ENCODE results near the gene SIPA1. TPM values are rescaled to one million over a fixed set of nuclear protein-coding genes. Genes with fewer than 3 reads are reported as not detected.

The SIPA1 gene
- total and polyA plus RNA-seq, 4 donors: 15.4 to 34.9 (median 22.8) TPM

- H3K27me3 ChIP-seq (ENCODE audit: control insufficient read depth in 4 of 4, insufficient read depth in 4 of 4, low read length in 3 of 4): no peaks in the 10 kb centered on the region
- H3K36me3 ChIP-seq (ENCODE audit: control insufficient read depth in 4 of 4, insufficient read depth in 3 of 4, low read depth in 1 of 4, low read length in 3 of 4): peaks cover 0 to 26% (median 11%) of the 10 kb centered on the region in 4 donors
- DNase-seq (ENCODE audit: low spot score): no peak
Measured at GRCh38 chr11:65595543-65596281, 42.2 kb upstream of the SIPA1 start, which contains the start of gene KCNK7. Gene KCNK7 (minus strand): TSS chr11:65595800. CDS start chr11:65595772, 28 bp downstream.

More at GRCh38 chr11:65595543-65596281, 42.2 kb upstream of the SIPA1 start, which contains the start of gene KCNK7:
- Histone ChIP-seq H3K9me3 (ENCODE audit: control insufficient read depth in 4 of 4, low read length in 3 of 4) (no peaks in the 10 kb centered on the region), H3K9ac (ENCODE audit: low read depth in 1 of 2, low read length in 2 of 2) (no peak within 1 kb of the TSS), H3K4me3 (ENCODE audit: low read depth in 1 of 3, low read length in 3 of 3) (no peak within 1 kb of the TSS), H3K4me1 (ENCODE audit: control insufficient read depth in 4 of 4, insufficient read depth in 4 of 4, low read length in 3 of 4) (peaks cover 0 to 3% (median 0%) of the 10 kb centered on the region in 4 donors), H3K27ac (ENCODE audit: low read depth in 1 of 2, low read length in 2 of 2) (no peak within 1 kb of the TSS)
- WGBS: 65% methylated on average over 12 of the region's 12 CpGs
- no peak for TF ChIP-seq EGR1 (IDR thresholded peaks at IDR 0.05; ENCODE audit: low read depth in 2 of 2)
- TF ChIP-seq SP1 (IDR thresholded peaks at IDR 0.05): no peak
- TF ChIP-seq FOXA2 (IDR thresholded peaks at IDR 0.05): no peak
- TF ChIP-seq REST (IDR thresholded peaks at IDR 0.05): no peak
- no peak for TF ChIP-seq GABPA (IDR thresholded peaks at IDR 0.05 in 1 of 2, conservative IDR thresholded peaks at IDR 0.05 in 1 of 2)
- no peak for TF ChIP-seq YY1 (IDR thresholded peaks at IDR 0.05)
- no peak for TF ChIP-seq ZBTB33 (IDR thresholded peaks at IDR 0.05)
- no peak for TF ChIP-seq NR2F2 (IDR thresholded peaks at IDR 0.05)
- no peak for TF ChIP-seq RAD21 (IDR thresholded peaks at IDR 0.05)
- no peak for TF ChIP-seq ATF3 (IDR thresholded peaks at IDR 0.05)
- TF ChIP-seq HNF4A (conservative IDR thresholded peaks at IDR 0.05): no peak
- no peak for TF ChIP-seq MAX (IDR thresholded peaks at IDR 0.05)
- no peak for TF ChIP-seq HNF4G (IDR thresholded peaks at IDR 0.05)
- TF ChIP-seq RXRA (IDR thresholded peaks at IDR 0.05): no peak
- no peak for TF ChIP-seq TAF1 (conservative IDR thresholded peaks at IDR 0.05)
- no peak for TF ChIP-seq FOXA1 (IDR thresholded peaks at IDR 0.05)
- no peak for TF ChIP-seq CTCF (IDR thresholded peaks at IDR 0.05; ENCODE audit: low read depth, low read length, missing input control)

Data from liver (tissue), 9 donors.